SK-N-SH (cell line): ENCODE results near the gene NTRK2.

ENCODE experiments used
- EZH2phosphoT487 ChIP-seq: fragments of 200-600 bp; sonication (generic); IDR thresholded peaks from 2 replicates; pipeline ENCODE4 v1.6.1; 2017; ENCODE audit warnings: low read depth, mixed run types, mild to moderate bottlenecking, antibody characterized with exemption, moderate library complexity, borderline replicate concordance
- JUND ChIP-seq: IDR thresholded peaks from 2 replicates; pipeline ENCODE4 v1.4.0; 2012
- MXI1 ChIP-seq: IDR thresholded peaks from 2 replicates; pipeline ENCODE4 v1.6.1; 2012; ENCODE audit warnings: mild to moderate bottlenecking, low read depth, low read length, improper control_type of control experiment
- POLR2AphosphoS5 ChIP-seq: IDR thresholded peaks from 2 replicates; pipeline ENCODE4 v1.6.1; 2012; ENCODE audit warnings: low read depth, low read length
- RAD21 ChIP-seq: IDR thresholded peaks from 2 replicates; pipeline ENCODE4 v1.6.1; 2012; ENCODE audit warnings: mild to moderate bottlenecking, low read length
- RFX5 ChIP-seq: IDR thresholded peaks from 2 replicates; pipeline ENCODE4 v1.6.1; 2012; ENCODE audit warnings: mild to moderate bottlenecking, improper control_type of control experiment, low read length
- TF ChIP-seq, protein P1 (sequence below): fragments of 150-350 bp; IDR thresholded peaks from 2 replicates; pipeline ENCODE4 v1.6.1; 2016; ENCODE audit warnings: mild to moderate bottlenecking, low read depth, low read length

DNA sequence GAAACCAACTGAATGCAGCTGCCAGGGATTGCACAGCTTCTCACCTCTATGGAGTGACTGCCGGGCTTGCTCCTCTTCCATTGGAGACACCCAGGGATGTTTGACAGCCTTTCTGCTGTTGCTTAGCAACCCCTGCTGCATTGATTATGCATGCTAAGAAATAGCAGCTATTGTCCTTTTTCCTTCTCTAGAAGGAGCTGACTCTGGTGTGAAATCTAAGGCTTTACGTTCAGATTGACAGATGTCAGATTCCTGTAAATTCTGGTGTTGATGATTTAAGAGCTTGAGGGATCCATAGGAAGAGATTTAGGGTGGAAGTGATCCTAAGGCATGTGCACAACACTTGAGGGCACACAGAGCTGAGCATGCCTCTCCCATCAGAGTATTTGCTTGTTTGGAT lies 267.7 kb downstream of the NTRK2 start:
- TF ChIP-seq RAD21 (no peak), RFX5 (no peak), MXI1 (no peak), JUND (no peak), EZH2phosphoT487 (no peak), POLR2AphosphoS5 (no peak)
- TF ChIP-seq, protein P1, sequence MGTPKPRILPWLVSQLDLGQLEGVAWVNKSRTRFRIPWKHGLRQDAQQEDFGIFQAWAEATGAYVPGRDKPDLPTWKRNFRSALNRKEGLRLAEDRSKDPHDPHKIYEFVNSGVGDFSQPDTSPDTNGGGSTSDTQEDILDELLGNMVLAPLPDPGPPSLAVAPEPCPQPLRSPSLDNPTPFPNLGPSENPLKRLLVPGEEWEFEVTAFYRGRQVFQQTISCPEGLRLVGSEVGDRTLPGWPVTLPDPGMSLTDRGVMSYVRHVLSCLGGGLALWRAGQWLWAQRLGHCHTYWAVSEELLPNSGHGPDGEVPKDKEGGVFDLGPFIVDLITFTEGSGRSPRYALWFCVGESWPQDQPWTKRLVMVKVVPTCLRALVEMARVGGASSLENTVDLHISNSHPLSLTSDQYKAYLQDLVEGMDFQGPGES: no peak
